DND-41 (cell line): Measurements from ENCODE around the gene FAM47C.

Experiments
- CTCF ChIP-seq: IDR thresholded peaks from 2 replicates; pipeline ENCODE4 v1.5.1; 2012; ENCODE audit warnings: borderline replicate concordance, low read length, moderate library complexity, mild to moderate bottlenecking; ENCODE audit not compliant: poor library complexity, severe bottlenecking; ENCODE audit errors: extremely low read depth
- EZH2 ChIP-seq: IDR thresholded peaks from 3 replicates; pipeline ENCODE4 v1.6.1; 2012; ENCODE audit warnings: borderline replicate concordance, low read depth, mild to moderate bottlenecking, moderate library complexity, low read length, inconsistent platforms; ENCODE audit not compliant: severe bottlenecking

GRCh38 chrX:37047776-37048175 lies 39.6 kb downstream of the FAM47C start:
- TF ChIP-seq CTCF (no peak), EZH2 (no peak)
